Hepatocyte (in vitro differentiated cells): ENCODE data around the gene S100A4.

Source experiments
- EZH2phosphoT487 ChIP-seq: fragments of 200-600 bp; sonication (generic); IDR thresholded peaks from one replicate; pipeline ENCODE4 v1.6.1; 2018; ENCODE audit warnings: antibody characterized with exemption, mild to moderate bottlenecking, low read depth, moderate library complexity; ENCODE audit not compliant: unreplicated experiment, severe bottlenecking
- TF ChIP-seq, protein P1 (sequence below): fragments of 200-600 bp; sonication (generic); IDR thresholded peaks from 2 replicates; pipeline ENCODE4 v1.5.1; 2016; ENCODE audit warnings: antibody characterized with exemption, mild to moderate bottlenecking; ENCODE audit not compliant: poor library complexity

DNA sequence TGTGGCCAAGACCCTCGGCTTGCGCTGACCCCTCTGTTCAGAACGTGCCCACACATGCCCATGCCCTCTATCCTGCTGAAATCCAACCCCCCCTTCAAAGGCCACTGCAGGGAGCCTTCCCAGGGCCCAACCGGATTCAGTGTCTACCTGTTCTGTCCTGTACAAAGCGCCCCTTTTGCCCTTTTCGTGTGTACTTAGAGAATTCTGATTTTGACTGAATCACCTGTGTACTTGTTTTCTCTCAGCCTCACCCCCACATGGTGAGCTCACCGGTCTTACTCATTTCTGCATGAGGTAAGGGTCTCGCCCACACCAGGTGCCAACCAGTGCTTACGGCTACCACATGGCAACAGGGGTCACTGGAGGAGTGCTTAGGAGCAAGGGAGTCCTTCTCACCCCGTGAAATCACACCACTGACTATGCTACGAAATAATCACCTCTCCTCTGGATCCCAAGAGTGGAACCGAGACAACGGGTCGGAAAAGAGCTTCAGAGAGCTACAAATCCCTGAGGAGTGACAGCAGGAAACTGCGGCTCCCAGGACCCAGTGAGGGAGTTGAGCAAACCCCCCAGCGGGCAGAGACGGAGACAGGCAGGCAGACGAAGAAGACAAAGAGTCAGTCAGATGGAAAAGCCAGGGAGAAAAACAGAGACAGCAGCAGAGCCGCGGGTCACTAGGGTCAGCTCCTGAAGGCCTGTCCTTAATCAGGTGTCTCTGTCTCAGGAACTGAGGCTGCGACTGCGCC, 22.2 kb upstream of the S100A4 start:
- TF ChIP-seq, protein P1, sequence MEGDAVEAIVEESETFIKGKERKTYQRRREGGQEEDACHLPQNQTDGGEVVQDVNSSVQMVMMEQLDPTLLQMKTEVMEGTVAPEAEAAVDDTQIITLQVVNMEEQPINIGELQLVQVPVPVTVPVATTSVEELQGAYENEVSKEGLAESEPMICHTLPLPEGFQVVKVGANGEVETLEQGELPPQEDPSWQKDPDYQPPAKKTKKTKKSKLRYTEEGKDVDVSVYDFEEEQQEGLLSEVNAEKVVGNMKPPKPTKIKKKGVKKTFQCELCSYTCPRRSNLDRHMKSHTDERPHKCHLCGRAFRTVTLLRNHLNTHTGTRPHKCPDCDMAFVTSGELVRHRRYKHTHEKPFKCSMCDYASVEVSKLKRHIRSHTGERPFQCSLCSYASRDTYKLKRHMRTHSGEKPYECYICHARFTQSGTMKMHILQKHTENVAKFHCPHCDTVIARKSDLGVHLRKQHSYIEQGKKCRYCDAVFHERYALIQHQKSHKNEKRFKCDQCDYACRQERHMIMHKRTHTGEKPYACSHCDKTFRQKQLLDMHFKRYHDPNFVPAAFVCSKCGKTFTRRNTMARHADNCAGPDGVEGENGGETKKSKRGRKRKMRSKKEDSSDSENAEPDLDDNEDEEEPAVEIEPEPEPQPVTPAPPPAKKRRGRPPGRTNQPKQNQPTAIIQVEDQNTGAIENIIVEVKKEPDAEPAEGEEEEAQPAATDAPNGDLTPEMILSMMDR: no peak
- no peak for TF ChIP-seq EZH2phosphoT487
